GM10248 (cell line): ENCODE results near the gene CPNE8.

ENCODE experiments used
- CTCF ChIA-PET: fragments of 300-600 bp; sonication (Branson Sonifier 250); formaldehyde crosslinking; extraction: SDS; loops from one replicate; lab custom pipeline; 2021; ENCODE audit warnings: antibody characterized with exemption; lab: Yijun Ruan, JAX
- POLR2A ChIA-PET: fragments of 350-650 bp; sonication (Branson Sonifier 250); formaldehyde crosslinking; extraction: SDS; loops from one replicate; lab custom pipeline; 2020; ENCODE audit warnings: antibody characterized with exemption; lab: Yijun Ruan, JAX
- DNase-seq: peaks from one replicate; pipeline ENCODE4 v3.0.0; 2012; ENCODE audit errors: extremely low spot score
- TF ChIP-seq, protein P1 (sequence below): IDR thresholded peaks from 2 replicates; pipeline ENCODE4 v1.5.1; 2012; ENCODE audit warnings: mild to moderate bottlenecking, low read depth; ENCODE audit errors: extremely low read depth, missing control alignments, control extremely low read depth

CPNE8 gene

GRCh38 chr12:38809832-38810231 lies 95.6 kb downstream of the CPNE8 start:
- CTCF ChIA-PET = interaction anchor here (1.0 kb wide), 1 partner anchor 16 kb away, joined by 3 read pairs; no protein-coding TSS in a partner anchor
- TF ChIP-seq, protein P1, sequence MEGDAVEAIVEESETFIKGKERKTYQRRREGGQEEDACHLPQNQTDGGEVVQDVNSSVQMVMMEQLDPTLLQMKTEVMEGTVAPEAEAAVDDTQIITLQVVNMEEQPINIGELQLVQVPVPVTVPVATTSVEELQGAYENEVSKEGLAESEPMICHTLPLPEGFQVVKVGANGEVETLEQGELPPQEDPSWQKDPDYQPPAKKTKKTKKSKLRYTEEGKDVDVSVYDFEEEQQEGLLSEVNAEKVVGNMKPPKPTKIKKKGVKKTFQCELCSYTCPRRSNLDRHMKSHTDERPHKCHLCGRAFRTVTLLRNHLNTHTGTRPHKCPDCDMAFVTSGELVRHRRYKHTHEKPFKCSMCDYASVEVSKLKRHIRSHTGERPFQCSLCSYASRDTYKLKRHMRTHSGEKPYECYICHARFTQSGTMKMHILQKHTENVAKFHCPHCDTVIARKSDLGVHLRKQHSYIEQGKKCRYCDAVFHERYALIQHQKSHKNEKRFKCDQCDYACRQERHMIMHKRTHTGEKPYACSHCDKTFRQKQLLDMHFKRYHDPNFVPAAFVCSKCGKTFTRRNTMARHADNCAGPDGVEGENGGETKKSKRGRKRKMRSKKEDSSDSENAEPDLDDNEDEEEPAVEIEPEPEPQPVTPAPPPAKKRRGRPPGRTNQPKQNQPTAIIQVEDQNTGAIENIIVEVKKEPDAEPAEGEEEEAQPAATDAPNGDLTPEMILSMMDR = no peak
- DNase-seq = no peak
- POLR2A ChIA-PET = no interaction called here

GRCh38 chr12:38788106-38788505 lies 117.3 kb downstream of the CPNE8 start:
- no peak for DNase-seq
- POLR2A ChIA-PET = interaction anchor here (1.3 kb wide), 1 partner anchor 118 kb away, joined by 3 read pairs; no protein-coding TSS in a partner anchor
- CTCF ChIA-PET = no interaction called here
- TF ChIP-seq, protein P1 = no peak

DNA sequence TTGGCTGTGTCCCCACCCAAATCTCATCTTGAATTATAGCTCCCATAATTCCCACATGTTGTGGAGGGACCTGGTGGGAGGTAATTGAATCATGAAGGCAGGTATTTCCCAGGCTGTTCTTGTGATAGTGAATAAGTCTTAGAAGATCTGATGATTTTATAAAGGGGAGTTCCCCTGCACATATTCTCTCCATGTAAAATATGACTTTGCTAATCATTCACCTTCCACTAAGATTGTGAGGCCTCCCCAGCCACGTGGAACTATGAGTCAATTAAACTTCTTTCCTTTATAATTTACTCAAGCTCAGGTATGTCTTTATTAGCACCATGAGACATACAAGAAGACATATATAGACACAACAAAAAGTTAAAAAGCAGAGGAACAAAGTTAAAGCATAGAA lies 120.0 kb downstream of the CPNE8 start:
- TF ChIP-seq, protein P1 = no peak
- ChIA-PET CTCF (interaction anchor here (1.2 kb wide), 1 partner anchor 9 kb away, joined by 3 read pairs; no protein-coding TSS in a partner anchor), POLR2A (no interaction called here)
- DNase-seq = no peak

- ChIA-PET CTCF (interaction anchor here (1.0 to 1.7 kb wide), 4 partner anchors 11 to 124 kb away, joined by 3 to 5 read pairs (median 3); no protein-coding TSS in a partner anchor), POLR2A (no interaction called here)
- TF ChIP-seq, protein P1 = no peak
- no peak for DNase-seq
Observed at GRCh38 chr12:38783304-38783703, 122.1 kb downstream of the CPNE8 start.

DNA sequence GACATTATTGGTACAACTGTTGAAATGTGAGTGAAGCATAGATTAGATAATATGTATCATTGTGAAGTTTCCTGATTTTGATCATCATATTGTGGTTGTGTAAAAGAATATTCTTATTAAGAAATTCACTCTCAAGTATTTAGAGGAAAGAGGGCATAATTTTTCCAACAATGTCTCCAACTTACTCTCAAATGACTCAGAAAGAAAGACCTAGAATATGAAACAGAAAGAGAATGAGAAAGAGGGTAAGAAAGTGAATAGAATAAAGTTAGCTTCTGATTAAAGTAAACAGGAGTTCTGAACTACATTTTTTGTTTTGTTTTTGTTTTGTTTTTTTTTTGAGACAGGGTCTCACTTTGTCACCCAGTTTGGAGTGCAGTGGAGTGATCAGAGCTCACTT lies 123.0 kb downstream of the CPNE8 start:
- POLR2A ChIA-PET = no interaction called here
- no peak for DNase-seq
- TF ChIP-seq, protein P1 = no peak
- CTCF ChIA-PET = interaction anchor here (1.2 kb wide), 1 partner anchor 55 kb away, joined by 3 read pairs; no protein-coding TSS in a partner anchor

DNA sequence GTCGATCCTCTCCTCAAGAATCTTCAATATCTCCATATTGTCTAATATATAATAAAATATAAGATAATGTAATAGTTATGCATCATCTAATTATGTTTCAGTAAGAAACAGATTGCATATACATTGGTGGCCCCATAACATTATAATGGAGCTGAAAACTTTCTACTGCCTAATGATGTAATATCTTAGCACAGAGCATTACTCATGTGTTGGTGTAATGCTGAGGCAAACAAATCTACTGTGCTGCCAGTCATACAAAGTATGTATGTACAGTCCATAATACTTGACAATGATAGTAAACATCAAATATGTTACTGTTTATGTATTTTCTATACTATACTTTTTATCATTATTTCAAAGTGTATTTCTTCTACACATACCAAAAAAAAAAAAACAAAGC lies 128.7 kb downstream of the CPNE8 start:
- POLR2A ChIA-PET = interaction anchor here (0.6 kb wide), 1 partner anchor 128 kb away, joined by 3 read pairs; the partner anchor contains the start of gene CPNE8
- TF ChIP-seq, protein P1 = no peak
- CTCF ChIA-PET = interaction anchor here (1.1 to 1.6 kb wide), 2 partner anchors 9 to 130 kb away, joined by 3 to 8 read pairs; no protein-coding TSS in a partner anchor
- no peak for DNase-seq
